CD1c-positive myeloid dendritic cell (primary cell): ENCODE measurements around the gene ANKRD50.

Source experiments
- DNase-seq: peaks from one replicate; pipeline ENCODE4 v3.0.0-alpha.2; 2016; ENCODE audit errors: extremely low spot score

ANKRD50 gene

DNA sequence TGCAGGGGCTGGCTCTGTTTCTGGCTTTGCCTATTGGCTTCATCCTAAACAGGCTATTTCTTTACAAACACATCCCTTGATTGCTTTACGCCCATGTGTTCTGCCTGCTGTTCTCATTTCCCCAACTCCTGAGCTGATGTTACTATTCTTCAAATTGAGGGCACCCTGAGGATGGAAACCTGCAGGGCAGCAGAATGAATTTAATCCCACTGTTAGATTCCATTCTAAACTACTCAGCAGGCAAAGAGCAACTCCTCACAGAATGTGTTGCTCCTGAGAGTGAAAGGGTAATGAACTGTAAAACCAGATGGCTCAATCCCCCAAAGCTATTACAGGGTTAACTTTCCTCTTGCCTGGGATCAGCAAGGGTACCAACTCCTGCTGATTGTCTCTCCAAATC lies 75.7 kb downstream of the ANKRD50 start:
- no peak for DNase-seq

DNA sequence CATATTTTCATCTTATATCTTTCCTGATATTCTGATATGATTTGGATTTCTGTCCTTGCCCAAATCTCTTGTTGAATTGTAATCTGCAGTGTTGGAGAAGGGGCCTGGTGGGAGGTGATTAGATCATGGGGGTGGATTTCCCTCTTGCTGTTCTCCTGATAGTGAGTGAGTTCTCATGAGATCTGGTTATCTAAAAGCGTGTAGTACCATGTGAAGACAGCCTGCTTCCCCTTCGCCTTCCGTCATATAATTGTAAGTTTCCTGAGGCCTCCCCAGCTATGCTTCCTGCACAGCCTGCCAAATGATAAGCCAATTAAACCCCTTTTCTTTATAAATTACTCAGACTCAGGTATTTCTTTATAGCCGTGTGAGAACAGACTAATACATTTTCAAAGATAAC lies 77.2 kb downstream of the ANKRD50 start:
- no peak for DNase-seq

DNA sequence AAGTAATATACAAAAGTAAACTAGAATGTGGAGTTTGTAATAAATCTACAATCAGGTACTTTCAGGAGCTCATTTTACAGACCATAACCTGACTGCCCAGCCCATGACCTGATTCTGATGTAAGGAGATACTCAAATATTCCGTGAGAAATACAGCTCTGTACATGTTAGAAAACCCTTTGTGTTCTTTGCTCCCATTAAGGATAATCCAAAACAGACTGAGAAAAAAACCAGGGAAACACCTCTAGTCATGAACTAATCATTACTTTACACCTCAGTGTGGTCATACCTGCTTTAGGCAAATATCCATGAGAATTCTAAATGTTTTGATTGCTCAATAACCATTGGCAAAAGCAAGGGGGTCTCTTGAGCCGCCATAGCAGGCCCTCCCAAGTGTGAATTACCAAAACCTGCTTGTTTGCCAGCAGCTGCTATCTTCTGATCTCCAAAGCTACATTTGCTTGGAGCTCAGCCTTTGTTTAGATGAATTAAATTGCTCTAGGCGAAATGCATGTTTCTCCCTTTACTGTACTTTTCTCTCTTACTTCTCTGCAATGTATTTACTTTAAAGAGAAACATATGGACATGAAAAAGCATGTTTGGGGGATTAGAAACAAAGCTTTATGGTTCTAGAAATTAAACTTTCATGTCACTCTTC lies 79.1 kb downstream of the ANKRD50 start:
- no peak for DNase-seq

DNA sequence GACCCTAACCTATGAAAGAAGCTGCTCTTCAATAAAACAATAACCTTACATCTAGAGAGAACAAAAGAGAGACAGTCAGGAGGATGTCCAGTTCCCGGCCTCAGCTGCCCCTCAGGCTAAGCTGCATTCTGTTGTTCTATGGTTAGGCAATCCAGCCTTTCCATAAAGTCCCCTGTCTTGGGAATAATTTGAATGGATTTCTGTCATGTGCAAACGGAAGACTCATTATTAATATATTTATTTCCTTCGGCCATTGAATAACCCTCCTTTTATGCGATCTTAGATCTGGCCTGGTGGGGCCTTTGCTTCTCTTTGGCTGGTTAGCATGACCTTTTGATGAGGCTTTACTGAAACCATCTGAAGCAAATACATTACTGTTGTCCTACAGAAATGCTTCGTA lies 80.1 kb downstream of the ANKRD50 start:
- no peak for DNase-seq

DNA sequence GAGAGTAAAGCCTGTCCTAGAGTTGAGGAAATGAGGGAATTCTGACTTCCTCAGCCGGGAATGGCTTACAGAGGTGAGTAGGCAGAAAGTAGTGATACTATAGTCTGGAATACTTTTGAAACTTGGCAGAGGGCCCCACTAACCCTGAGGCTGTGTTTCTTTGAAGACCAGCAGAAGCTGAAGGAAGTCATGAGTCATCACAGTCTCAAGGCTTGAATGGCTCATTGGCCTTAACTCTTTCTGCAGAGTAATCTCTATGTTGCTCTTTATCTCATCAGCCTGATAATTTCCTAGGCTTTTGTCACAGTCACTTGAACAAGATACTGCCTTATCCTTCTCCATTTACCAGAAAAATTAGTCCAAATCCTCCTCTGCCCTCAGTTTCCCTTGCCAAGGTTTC lies 80.8 kb downstream of the ANKRD50 start:
- peak; percentile 11 for DNase-seq

DNA sequence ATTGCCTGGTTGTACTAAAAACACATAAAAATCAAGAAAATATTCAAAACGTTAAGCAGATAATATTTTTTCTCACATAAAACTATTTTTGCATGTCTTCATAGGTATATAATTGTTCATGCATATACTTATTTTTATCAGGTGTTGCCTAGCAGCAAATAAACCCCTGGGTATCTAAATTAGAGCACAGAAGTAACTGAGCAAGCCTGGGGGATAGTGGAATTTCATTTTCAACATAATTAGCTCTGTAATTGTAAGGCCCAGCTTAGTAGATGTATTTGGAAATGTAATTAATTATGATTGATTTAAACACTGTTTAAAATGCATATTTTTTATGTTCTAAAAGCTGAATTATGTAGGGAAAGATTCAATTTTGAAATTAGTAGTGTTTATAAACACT lies 82.9 kb downstream of the ANKRD50 start:
- no peak for DNase-seq
